ENCODE measurements around the gene NALCN. TPM values are rescaled to one million over a fixed set of nuclear protein-coding genes. Genes with fewer than 3 reads are reported as not detected.

NALCN gene
- polyA plus RNA-seq, 3 donors: not detected

DNA sequence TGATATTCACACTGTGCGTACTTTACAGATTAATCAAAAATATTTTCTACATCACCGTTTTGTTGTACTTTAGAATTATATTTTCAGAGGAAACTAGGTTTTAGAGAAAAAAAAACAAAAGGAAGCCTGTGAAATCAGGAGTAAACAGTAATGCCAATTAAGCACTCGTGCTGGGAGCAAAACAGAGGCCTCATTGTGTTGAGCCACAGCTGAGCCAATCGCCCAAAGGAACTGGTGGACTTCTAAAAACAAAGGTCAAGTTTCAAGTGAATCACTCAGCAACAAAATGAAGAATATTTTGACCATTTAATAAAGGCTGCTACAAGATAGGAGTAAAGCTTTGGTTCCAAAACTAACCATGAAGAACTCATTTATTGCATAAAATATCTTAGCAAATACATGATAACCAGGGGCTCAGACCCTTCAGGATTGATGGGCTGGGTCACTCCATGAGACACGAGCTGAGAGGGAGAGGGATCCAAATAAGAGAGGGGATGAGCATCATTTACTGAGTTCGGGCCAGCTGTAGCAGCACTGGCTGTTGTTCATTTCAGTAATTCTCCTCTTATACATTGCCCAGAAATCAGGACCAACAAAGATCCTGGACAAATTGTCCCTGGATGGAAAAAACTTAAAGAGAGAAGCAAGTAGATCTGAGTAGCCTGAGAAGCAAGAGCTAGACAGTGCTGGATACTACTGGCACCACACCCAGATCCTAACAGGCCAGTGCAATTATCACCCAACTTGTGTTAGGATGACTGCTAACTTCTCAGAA is 8.3 kb upstream of the NALCN start:
- Histone ChIP-seq H4K20me1 (ENCODE audit: insufficient read depth, low read length) (no peaks in the 10 kb centered on the region), H3K9ac (ENCODE audit: insufficient read depth, low read length, poor library complexity, severe bottlenecking) (no peak overlapping the region), H3K4me3 (replicated peaks in 1 of 3; ENCODE audit: low read depth in 2 of 3, low read length in 3 of 3) (no peak overlapping the region), H3K79me2 (ENCODE audit: insufficient read depth, low read length) (no peaks in the 10 kb centered on the region), H3K27ac (ENCODE audit: low read depth in 1 of 2, low read length in 2 of 2) (no peak overlapping the region), H3K27me3 (ENCODE audit: control insufficient read depth in 2 of 2, insufficient read depth in 2 of 2, low read length in 2 of 2) (no peaks in the 10 kb centered on the region), H2AFZ (ENCODE audit: insufficient read depth, low read depth, low read length, poor library complexity, severe bottlenecking) (no peak overlapping the region), H3K4me1 (ENCODE audit: control insufficient read depth in 1 of 2, insufficient read depth in 2 of 2, low read length in 2 of 2) (no peaks in the 10 kb centered on the region), H3K9me3 (replicated peaks in 1 of 2; ENCODE audit: control insufficient read depth in 1 of 2, insufficient read depth in 1 of 2, low read length in 2 of 2) (no peaks in the 10 kb centered on the region), H3K4me2 (replicated peaks; ENCODE audit: extremely low read depth, low read length, poor library complexity, severe bottlenecking) (no peak overlapping the region), H3K36me3 (replicated peaks in 1 of 2; ENCODE audit: control insufficient read depth in 1 of 2, insufficient read depth in 2 of 2, low read length in 2 of 2) (no peaks in the 10 kb centered on the region)
- Mint-ChIP-seq H3K4me1 (no peaks in the 10 kb centered on the region), H3K4me3 (no peak overlapping the region), H3K27ac (no peak overlapping the region), H3K9me3 (peaks cover 0 to 3% (median 2%) of the 10 kb centered on the region in 7 donors), H3K36me3 (no peaks in the 10 kb centered on the region), H3K27me3 (ENCODE audit: low read depth in 3 of 3) (peaks cover 0 to 2% (median 0%) of the 10 kb centered on the region in 3 donors)
- intact Hi-C loops (cut with micrococcal nuclease): no loop called here
- TF ChIP-seq, protein P1, sequence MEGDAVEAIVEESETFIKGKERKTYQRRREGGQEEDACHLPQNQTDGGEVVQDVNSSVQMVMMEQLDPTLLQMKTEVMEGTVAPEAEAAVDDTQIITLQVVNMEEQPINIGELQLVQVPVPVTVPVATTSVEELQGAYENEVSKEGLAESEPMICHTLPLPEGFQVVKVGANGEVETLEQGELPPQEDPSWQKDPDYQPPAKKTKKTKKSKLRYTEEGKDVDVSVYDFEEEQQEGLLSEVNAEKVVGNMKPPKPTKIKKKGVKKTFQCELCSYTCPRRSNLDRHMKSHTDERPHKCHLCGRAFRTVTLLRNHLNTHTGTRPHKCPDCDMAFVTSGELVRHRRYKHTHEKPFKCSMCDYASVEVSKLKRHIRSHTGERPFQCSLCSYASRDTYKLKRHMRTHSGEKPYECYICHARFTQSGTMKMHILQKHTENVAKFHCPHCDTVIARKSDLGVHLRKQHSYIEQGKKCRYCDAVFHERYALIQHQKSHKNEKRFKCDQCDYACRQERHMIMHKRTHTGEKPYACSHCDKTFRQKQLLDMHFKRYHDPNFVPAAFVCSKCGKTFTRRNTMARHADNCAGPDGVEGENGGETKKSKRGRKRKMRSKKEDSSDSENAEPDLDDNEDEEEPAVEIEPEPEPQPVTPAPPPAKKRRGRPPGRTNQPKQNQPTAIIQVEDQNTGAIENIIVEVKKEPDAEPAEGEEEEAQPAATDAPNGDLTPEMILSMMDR (IDR thresholded peaks at IDR 0.05): no peak
- WGBS (ENCODE audit: insufficient coverage): 22% methylated on average over 1 of the region's 6 CpGs
- DNase-seq: no peak

DNA sequence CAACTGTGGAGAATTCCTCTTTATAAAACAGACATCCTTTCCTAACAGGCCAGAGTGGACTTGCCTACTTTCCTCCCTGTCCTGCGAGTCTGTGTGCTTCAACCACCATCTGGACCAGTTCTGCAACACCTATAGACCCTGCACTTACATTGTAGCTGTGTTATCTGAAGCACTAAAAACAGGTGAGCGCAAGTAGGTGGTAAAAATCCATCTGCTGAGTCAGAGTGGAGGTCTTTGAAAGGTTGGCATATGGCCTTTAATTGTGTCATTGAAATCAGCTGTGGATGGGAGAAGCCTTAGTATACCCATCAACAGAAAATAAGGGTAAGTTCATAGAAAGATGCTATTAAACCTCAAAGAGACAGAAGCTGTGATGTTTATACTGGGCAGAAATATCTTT is 7.6 kb upstream of the NALCN start:
- Histone ChIP-seq H3K36me3 (replicated peaks in 1 of 2; ENCODE audit: control insufficient read depth in 1 of 2, insufficient read depth in 2 of 2, low read length in 2 of 2) (no peaks in the 10 kb centered on the region), H3K4me3 (replicated peaks in 1 of 3; ENCODE audit: low read depth in 2 of 3, low read length in 3 of 3) (no peak overlapping the region), H3K27me3 (ENCODE audit: control insufficient read depth in 2 of 2, insufficient read depth in 2 of 2, low read length in 2 of 2) (no peaks in the 10 kb centered on the region), H3K79me2 (ENCODE audit: insufficient read depth, low read length) (no peaks in the 10 kb centered on the region), H3K27ac (ENCODE audit: low read depth in 1 of 2, low read length in 2 of 2) (no peak overlapping the region), H3K4me2 (replicated peaks; ENCODE audit: extremely low read depth, low read length, poor library complexity, severe bottlenecking) (no peak overlapping the region), H3K4me1 (ENCODE audit: control insufficient read depth in 1 of 2, insufficient read depth in 2 of 2, low read length in 2 of 2) (no peaks in the 10 kb centered on the region), H3K9ac (ENCODE audit: insufficient read depth, low read length, poor library complexity, severe bottlenecking) (no peak overlapping the region), H3K9me3 (replicated peaks in 1 of 2; ENCODE audit: control insufficient read depth in 1 of 2, insufficient read depth in 1 of 2, low read length in 2 of 2) (no peaks in the 10 kb centered on the region), H2AFZ (ENCODE audit: insufficient read depth, low read depth, low read length, poor library complexity, severe bottlenecking) (no peak overlapping the region), H4K20me1 (ENCODE audit: insufficient read depth, low read length) (no peaks in the 10 kb centered on the region)
- Mint-ChIP-seq H3K4me1 (no peaks in the 10 kb centered on the region), H3K4me3 (no peak overlapping the region), H3K27me3 (ENCODE audit: low read depth in 3 of 3) (peaks cover 2% of the 10 kb centered on the region in 3 donors), H3K27ac (no peak overlapping the region), H3K9me3 (peaks cover 2 to 5% (median 2%) of the 10 kb centered on the region in 7 donors), H3K36me3 (no peaks in the 10 kb centered on the region)
- TF ChIP-seq, protein P1 (IDR thresholded peaks at IDR 0.05): no peak
- WGBS (ENCODE audit: insufficient coverage): no CpG with 5 or more reads among the region's 2 CpGs
- intact Hi-C loops (cut with micrococcal nuclease): no loop called here
- DNase-seq: no peak

Measured in CD14-positive monocyte (primary cell).